Effector CD4-positive, alpha-beta T cell (primary cell): ENCODE data around the gene SERPINA1.
"Not testable (repeated sequence)": the region's sequence is repeated elsewhere in the genome, so short reads cannot be mapped to it uniquely, and the experiment has no call there.

ENCODE experiments used
- DNase-seq: peaks from one replicate; pipeline ENCODE4 v3.0.0-alpha.2; 2020

Gene SERPINA1

GRCh38 chr14:94368956-94369355 lies 19.4 kb downstream of the SERPINA1 start:
- no peak for DNase-seq

GRCh38 chr14:94368243-94368590 lies 20.2 kb downstream of the SERPINA1 start:
- DNase-seq = no peak

- DNase-seq = no peak
Observed at GRCh38 chr14:94367347-94368242, 20.8 kb downstream of the SERPINA1 start.

- DNase-seq = no peak
Observed at GRCh38 chr14:94366146-94366915, 22.1 kb downstream of the SERPINA1 start, which contains the start of gene SERPINA2. Gene SERPINA2, minus strand, starts transcription at chr14:94366698.

GRCh38 chr14:94365624-94366023 lies 22.8 kb downstream of the SERPINA1 start:
- DNase-seq = no peak

- no peak for DNase-seq
Observed at GRCh38 chr14:94364964-94365363, 23.4 kb downstream of the SERPINA1 start.

GRCh38 chr14:94364037-94364436 lies 24.4 kb downstream of the SERPINA1 start:
- no peak for DNase-seq

GRCh38 chr14:94363151-94363624 lies 25.2 kb downstream of the SERPINA1 start:
- no peak for DNase-seq

- no peak for DNase-seq
Observed at GRCh38 chr14:94362614-94363133, 25.7 kb downstream of the SERPINA1 start.

- no peak for DNase-seq
Observed at GRCh38 chr14:94361682-94362081, 26.7 kb downstream of the SERPINA1 start.

GRCh38 chr14:94360945-94361565 lies 27.3 kb downstream of the SERPINA1 start:
- DNase-seq = no peak

- no peak for DNase-seq
Observed at GRCh38 chr14:94357166-94357565, 31.2 kb downstream of the SERPINA1 start.

- DNase-seq = no peak
Observed at GRCh38 chr14:94356379-94357056, 31.9 kb downstream of the SERPINA1 start.

- DNase-seq = no peak
Observed at GRCh38 chr14:94355191-94355794, 33.1 kb downstream of the SERPINA1 start.

GRCh38 chr14:94354638-94355185 lies 33.7 kb downstream of the SERPINA1 start:
- no peak for DNase-seq

- not testable (repeated sequence) for DNase-seq
Observed at GRCh38 chr14:94354190-94354589, 34.2 kb downstream of the SERPINA1 start.

- no peak for DNase-seq
Observed at GRCh38 chr14:94349276-94349675, 39.1 kb downstream of the SERPINA1 start.

GRCh38 chr14:94348836-94349235 lies 39.6 kb downstream of the SERPINA1 start:
- no peak for DNase-seq

- DNase-seq = no peak
Observed at GRCh38 chr14:94346841-94347240, 41.6 kb downstream of the SERPINA1 start.

GRCh38 chr14:94346065-94346786 lies 42.2 kb downstream of the SERPINA1 start:
- DNase-seq = not testable (repeated sequence)
